OCI-LY3 (cell line): ENCODE measurements around the gene SMC3.

Source experiments
- CTCF ChIP-seq: fragments of 200-600, 300-600 bp; sonication (generic); IDR thresholded peaks from 2 replicates; pipeline ENCODE4 v1.5.1; 2014; ENCODE audit warnings: antibody characterized with exemption, low read length, low read depth
- EZH2phosphoT487 ChIP-seq: fragments of 200-600 bp; shearing (Covaris generic); IDR thresholded peaks from 2 replicates; pipeline ENCODE4 v1.6.1; 2018; ENCODE audit warnings: antibody characterized with exemption, mixed run types, low read depth

DNA sequence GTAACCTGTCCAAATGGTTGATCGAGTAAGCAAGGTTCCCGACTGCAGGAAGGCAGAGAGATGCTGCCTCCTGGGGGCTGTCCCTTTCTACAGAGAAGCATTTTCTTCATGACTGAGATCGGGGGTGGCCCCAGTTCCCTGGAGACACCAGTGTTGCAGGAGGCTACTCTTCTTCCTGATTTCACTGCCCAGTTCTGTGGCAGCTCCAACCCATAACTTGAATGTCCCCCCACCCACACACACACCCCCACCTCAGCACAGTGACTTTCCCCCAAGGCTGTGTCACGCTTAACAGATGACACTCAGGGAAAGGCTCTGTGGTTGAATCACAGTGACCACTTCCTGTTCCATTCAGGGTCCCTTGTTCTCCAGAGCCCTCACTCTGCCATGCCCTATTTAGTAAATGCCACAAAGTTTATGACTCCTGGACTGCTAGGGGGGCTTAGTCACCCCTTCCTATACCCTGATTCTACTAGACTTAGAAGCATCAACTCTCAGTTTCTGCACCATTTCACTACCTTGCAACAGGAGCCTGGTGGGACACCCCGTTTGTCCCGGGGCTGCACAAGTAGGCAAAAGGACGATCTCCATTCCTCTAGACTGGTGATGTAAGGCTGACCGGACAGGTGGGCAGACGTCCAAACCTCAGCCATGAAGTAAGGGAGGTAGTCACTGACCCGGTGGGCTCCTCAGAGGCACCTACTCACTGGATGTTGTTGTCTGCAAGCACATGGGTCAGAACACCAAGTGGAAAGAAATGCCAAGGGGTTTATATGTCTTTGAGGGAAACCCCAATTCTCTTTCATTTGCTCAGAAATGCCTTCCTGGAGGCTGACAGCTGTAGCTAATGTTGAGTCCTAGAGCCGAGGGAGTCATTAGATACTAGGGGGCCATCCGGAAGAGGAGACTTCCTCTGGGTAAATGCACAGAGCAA lies 31.3 kb upstream of the SMC3 start:
- TF ChIP-seq CTCF (peak; percentile 40), EZH2phosphoT487 (no peak)
